IPS DF 6.9 (cell line): ENCODE measurements around the gene RACGAP1.

Source experiments
- DNase-seq: peaks from one replicate; pipeline ENCODE4 v3.0.0-alpha.2; 2013; ENCODE audit warnings: low read depth, low spot score
- H3K27ac ChIP-seq: one replicate; pipeline ENCODE4 v1.5.1; 2013; ENCODE audit warnings: low read length, control low read depth
- H3K27me3 ChIP-seq: 2 replicates; pipeline ENCODE4 v1.6.1; 2013; ENCODE audit warnings: mild to moderate bottlenecking, low read length; ENCODE audit not compliant: control insufficient read depth, insufficient read depth
- H3K36me3 ChIP-seq: 2 replicates; pipeline ENCODE4 v1.6.1; 2013; ENCODE audit warnings: low read length; ENCODE audit not compliant: control insufficient read depth, insufficient read depth
- H3K4me1 ChIP-seq: 2 replicates; pipeline ENCODE4 v1.6.1; 2013; ENCODE audit warnings: low read length; ENCODE audit not compliant: control insufficient read depth, insufficient read depth
- H3K4me3 ChIP-seq: 2 replicates; pipeline ENCODE4 v1.5.1; 2013; ENCODE audit warnings: mild to moderate bottlenecking, low read length
- H3K9me3 ChIP-seq: 2 replicates; pipeline ENCODE4 v1.6.1; 2013; ENCODE audit warnings: low read length, inconsistent platforms; ENCODE audit not compliant: control insufficient read depth, insufficient read depth
- WGBS: extraction: QIAGEN DNeasy Blood & Tissue Kit; methylation state at CpG from one replicate; pipeline ENCODE4 v1.1.7; 2013; ENCODE audit warnings: mixed read lengths, missing lambda C conversion rate; ENCODE audit not compliant: insufficient read length, insufficient coverage; 5-methylcytosine and 5-hydroxymethylcytosine counted together

RACGAP1 gene

DNA sequence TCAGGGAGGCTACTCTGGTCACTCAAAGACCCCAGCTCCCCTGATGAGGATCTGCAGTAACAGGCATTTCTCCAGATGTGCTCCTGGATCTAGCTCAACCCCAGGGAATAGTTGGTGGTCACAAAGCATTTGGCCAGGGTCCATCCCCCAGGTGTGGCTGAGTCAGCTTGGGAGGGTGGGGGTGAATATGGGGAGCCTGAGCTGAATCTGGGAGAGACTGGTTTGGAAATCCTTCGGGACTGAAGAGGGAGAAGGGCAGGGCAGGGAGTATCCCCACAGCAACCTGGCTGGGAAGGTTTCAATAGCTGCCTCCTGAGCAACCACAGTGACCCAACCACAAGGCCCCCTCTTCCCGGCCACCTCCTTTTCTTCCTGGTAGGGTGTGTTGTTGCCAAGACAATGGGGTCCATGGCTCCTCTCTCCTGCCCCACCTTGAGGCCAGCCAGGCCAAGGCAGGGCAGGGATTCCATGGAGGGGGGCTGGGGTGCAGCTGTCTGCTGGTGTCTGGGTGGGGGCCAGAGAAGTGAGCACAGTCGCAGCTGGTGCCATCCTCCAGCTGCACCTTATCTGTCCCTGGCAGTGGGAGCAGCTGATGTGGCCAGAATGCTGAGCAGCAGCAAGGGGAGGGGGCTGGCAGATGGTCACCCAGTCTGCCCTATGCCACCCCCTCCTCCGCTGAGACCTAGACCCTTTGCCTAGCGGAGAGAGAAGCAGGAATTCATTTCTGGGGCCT, 37.6 kb upstream of the RACGAP1 start:
- no peak for DNase-seq
- WGBS: no CpG with 5 or more reads among the region's 5 CpGs

DNA sequence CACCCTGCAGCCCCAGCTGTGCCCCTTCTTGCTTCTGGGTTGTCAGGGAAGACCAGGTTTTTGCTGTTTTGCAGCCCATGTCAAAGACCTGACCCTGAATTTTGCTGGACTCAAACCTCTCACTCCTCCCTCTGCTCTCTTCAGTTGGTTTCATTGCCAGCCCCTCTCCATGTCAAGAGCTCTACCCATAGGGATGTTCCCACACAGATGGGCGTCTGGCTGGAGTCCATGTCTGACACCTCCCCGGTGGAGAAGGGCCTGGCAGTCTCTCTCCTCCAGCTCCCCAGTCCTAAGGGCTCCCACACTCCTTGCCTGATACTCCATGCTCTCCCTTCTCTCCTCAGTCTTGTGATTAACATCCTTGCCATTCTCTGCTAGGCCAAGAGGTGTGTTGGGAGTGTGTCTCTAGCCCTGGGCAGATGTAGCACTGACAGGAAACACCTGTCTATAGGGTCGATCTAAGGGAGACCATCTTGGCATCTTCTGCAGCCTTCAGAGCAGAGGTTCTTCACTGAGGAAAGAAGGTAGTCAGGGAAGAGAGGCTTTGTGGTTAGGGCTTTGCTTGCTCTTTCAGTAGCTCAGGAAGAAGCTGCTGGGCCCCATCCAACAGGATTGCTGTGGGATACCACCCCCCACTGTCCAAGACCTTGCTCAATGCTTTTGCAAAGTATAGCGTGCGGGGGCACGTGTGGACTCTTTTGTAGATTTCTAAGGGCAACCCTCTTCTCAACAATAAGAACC, 36.8 kb upstream of the RACGAP1 start:
- Histone ChIP-seq H3K27ac (no peak overlapping the region), H3K4me3 (no peak overlapping the region), H3K9me3 (no peaks in the 10 kb centered on the region), H3K36me3 (no peaks in the 10 kb centered on the region), H3K27me3 (peaks cover 17% of the 10 kb centered on the region), H3K4me1 (no peaks in the 10 kb centered on the region; the same call in 1 of the 2 replicates)
- DNase-seq: no peak
- WGBS: no CpG with 5 or more reads among the region's 6 CpGs

More for the DNA sequence above, 37.6 kb upstream of the RACGAP1 start:
- Histone ChIP-seq H3K27ac (no peak overlapping the region), H3K36me3 (no peaks in the 10 kb centered on the region), H3K27me3 (peaks cover 15% of the 10 kb centered on the region), H3K4me1 (no peaks in the 10 kb centered on the region; the same call in 1 of the 2 replicates), H3K4me3 (no peak overlapping the region), H3K9me3 (no peaks in the 10 kb centered on the region)

GRCh38 chr12:50061171-50061570, 35.9 kb upstream of the RACGAP1 start:
- no peak for DNase-seq
- Histone ChIP-seq H3K27ac (no peak overlapping the region), H3K36me3 (no peaks in the 10 kb centered on the region), H3K27me3 (peaks cover 26% of the 10 kb centered on the region), H3K9me3 (no peaks in the 10 kb centered on the region), H3K4me1 (peaks cover 4% of the 10 kb centered on the region), H3K4me3 (no peak overlapping the region)
- WGBS: no CpG with 5 or more reads among the region's 2 CpGs

DNA sequence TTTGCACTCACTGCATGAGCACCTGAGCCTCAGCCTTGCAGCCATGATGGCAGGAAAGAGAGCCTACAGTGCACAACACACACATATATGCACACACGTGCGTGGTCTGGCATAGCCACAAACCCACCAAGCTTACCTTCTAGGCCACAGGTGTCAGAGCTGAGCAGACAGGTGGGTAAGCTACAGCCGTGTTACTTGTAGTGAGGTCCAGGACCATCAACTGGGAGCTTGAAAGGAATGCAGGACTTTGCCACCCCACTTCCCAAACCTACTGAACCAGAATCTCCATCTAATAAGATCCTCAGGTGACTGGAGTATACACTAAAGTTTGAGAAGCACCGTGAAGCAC, 34.8 kb upstream of the RACGAP1 start:
- Histone ChIP-seq H3K27ac (no peak overlapping the region), H3K27me3 (peaks cover 30% of the 10 kb centered on the region)

DNA sequence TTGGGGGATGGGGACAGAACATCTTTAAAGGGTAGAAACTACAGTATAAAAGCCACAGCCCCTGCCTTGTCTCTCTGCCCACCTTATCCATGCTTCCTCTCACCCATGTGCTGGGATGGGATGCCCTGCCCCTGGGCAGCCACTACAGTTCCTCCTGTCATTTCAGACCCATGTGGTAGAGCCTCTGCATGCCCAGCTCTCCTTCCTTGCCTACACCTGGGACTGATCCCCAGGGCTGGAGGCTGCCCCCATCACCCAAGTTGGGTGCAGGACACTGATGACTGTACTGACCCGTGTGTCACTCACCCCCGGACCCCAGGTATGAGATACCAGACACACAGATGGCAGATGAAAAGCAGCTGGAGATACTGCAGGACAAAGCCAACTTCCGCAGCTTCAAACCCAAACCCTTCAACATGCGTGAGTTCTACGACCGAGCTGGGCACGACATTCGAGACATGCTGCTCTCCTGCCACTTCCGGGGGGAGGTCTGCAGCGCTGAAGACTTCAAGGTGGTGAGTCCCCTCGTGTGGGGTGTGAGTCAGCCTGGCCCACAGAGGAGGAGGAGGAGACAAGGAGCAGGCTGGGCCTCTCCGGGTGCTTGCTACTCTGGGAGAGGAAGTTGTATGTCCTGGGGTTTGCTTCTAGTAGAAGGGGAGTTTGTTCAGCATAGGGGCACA, 34.3 kb upstream of the RACGAP1 start:
- no peaks in the 10 kb centered on the region for H3K9me3 ChIP-seq
- H3K4me1 ChIP-seq: peaks cover 4% of the 10 kb centered on the region
- H3K4me3 ChIP-seq: no peak overlapping the region
- WGBS: no CpG with 5 or more reads among the region's 12 CpGs
- H3K36me3 ChIP-seq: no peaks in the 10 kb centered on the region
- no peak for DNase-seq
- no peak overlapping the region for H3K27ac ChIP-seq
- H3K27me3 ChIP-seq: peaks cover 30% of the 10 kb centered on the region

More for the DNA sequence above, 34.8 kb upstream of the RACGAP1 start:
- no peaks in the 10 kb centered on the region for H3K36me3 ChIP-seq
- H3K9me3 ChIP-seq: no peaks in the 10 kb centered on the region
- no peak overlapping the region for H3K4me3 ChIP-seq
- peaks cover 4% of the 10 kb centered on the region for H3K4me1 ChIP-seq
- no peak for DNase-seq
- no CpG with 5 or more reads among the region's 4 CpGs for WGBS

- Histone ChIP-seq H3K27me3 (peaks cover 31% of the 10 kb centered on the region), H3K36me3 (no peaks in the 10 kb centered on the region), H3K9me3 (no peaks in the 10 kb centered on the region), H3K4me1 (peaks cover 4% of the 10 kb centered on the region), H3K4me3 (no peak overlapping the region), H3K27ac (no peak overlapping the region)
- WGBS: no CpG with 5 or more reads among the region's 15 CpGs
- no peak for DNase-seq
These were observed 33.5 kb upstream of the RACGAP1 start for GRCh38 chr12:50058743-50059312.

DNA sequence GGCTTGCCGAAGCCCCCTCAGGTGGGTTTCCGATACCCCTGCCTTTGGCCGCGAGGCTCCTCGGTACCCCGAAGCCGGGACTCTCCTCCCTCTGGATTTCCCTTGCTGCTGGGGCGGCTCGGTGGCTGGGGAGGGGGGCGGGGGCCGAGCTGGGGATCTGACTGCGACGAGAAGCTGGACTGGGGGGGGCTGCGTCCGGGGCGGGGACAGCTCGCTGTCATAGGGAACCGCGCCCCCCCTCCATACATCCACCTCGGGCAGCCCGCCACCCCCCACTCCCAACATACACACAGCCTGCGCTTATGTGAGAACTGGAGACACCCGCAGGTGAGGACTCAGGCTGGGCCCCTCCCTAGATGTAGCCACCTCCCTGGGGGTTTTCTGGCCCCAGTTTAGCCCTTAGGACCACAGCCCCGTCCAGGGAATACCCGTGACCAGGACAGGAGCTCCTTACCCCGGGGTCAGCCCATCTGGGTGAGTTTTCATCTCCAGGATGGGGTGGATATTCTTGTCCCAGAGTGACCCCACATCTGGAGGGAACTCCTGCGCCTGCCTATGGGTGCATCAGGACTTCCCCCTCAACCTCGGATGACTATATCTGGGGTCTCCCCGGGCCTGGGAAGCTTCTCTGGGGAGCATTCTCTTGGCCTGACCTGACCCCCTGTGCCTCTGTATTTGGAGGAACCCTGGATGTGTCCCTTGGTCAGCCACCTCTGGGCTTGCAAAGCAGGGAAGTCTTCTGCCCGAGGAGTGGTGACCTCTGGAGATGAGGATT, 32.8 kb upstream of the RACGAP1 start:
- DNase-seq: no peak
- WGBS: no CpG with 5 or more reads among the region's 30 CpGs
- Histone ChIP-seq H3K36me3 (no peaks in the 10 kb centered on the region), H3K4me3 (peak overlapping the region; percentile 41; the same call in 1 of the 2 replicates), H3K9me3 (no peaks in the 10 kb centered on the region), H3K27ac (no peak overlapping the region), H3K4me1 (peaks cover 4% of the 10 kb centered on the region), H3K27me3 (peaks cover 39% of the 10 kb centered on the region)

DNA sequence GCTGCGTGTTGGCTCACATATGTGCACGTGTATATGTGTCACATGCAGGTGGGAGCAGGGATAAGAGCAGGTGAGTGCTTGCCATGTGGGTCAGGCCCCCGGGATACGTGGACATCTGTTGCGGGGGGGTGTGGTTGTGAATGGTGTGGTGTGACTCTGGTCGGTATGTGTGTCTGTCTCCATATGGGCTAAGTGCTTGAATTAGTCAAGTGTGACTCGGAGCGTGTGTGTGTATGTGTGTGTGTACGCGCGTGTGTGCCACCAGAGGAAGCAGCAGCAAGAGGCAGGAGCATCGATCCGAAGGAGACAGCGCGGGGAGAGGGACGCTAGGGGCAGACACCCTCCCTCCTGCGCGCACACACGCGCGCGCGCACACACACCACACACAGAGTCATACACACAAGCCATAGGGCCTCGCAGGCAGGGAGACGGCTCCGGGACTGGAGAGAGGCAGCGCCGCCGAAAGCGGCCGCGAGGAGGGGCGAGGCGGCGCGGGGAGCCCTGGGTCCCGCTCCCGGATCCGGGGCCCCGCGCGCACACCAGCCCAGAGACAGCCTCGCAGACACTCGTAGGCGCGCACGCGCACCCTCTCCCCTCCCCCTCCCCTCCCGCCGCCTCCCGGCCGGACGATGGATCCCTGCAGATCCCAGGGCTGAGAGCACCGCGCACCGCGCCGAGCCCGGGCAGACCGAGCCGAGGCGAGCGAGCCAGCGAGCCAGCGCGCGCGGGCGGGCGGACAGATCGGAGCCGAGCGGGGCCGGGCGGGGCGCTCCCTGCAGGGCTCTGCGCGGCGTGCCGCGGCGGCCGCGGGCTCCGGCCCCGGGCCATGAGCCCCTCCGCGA, 31.9 kb upstream of the RACGAP1 start, which contains the start of gene ASIC1:
ASIC1 (plus strand) TSS at position 597 of the 842 bp plus-strand sequence. CDS start 1,171 bp downstream, outside the sequence.
- H3K27ac ChIP-seq: no peak within 1 kb of the TSS

DNA sequence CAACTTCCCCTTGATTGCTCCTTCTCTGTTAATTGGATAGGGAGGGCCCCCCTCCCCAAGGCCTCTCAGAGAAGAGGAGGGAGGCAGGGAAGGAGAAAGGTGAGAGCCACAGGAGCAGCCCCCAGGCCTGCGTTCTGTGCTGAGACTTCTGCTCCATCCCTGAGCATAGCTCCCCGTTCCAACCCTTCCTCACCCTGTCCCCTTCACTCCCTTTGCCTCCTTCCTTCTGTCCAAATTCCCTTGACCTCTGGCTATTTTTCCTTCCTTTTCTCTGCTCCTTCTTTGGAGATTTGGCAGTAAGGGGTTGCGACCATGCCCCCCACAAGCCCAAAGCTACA, 31.3 kb upstream of the RACGAP1 start:
- H3K27me3 ChIP-seq: peaks cover 49% of the 10 kb centered on the region

More for the DNA sequence above, 31.9 kb upstream of the RACGAP1 start, which contains the start of gene ASIC1:
- DNase-seq: no peak
- H3K27me3 ChIP-seq: peaks cover 47% of the 10 kb centered on the region
- H3K4me3 ChIP-seq: peak within 1 kb of the TSS; percentile 41; the same call in 1 of the 2 replicates
- H3K9me3 ChIP-seq: no peaks in the 10 kb centered on the region
- H3K4me1 ChIP-seq: peaks cover 4% of the 10 kb centered on the region
- H3K36me3 ChIP-seq: no peaks in the 10 kb centered on the region
- no CpG with 5 or more reads among the region's 88 CpGs for whole genome bisulfite sequencing

More for the DNA sequence above, 31.3 kb upstream of the RACGAP1 start:
- Histone ChIP-seq H3K27ac (no peak overlapping the region), H3K4me3 (peak overlapping the region; percentile 41; the same call in 1 of the 2 replicates), H3K9me3 (no peaks in the 10 kb centered on the region), H3K4me1 (peaks cover 4% of the 10 kb centered on the region), H3K36me3 (no peaks in the 10 kb centered on the region)
- WGBS: no CpG with 5 or more reads among the region's 3 CpGs
- DNase-seq: no peak
